Measurements from ENCODE around the gene FAM222B.

DNA sequence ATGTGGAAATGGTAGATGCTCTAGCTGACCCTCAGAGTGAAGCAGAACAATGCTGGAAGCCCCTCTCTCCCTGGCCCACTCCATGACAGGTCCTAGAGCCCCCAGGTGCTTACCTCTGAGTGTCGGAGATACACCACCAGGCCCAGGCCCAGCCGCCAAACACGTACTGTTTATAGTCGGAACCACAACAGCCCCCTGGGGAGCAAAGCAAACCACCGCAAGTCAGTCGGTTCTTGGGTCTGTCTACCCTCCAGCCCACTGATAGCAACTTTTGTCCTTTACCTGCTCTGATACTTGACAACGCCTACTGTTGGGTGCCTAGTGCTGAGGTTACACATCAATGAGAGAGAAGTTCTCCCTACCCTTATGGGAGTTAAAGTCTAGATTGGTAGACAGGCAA, 46.2 kb upstream of the FAM222B start:
- TF ChIP-seq, protein P1, sequence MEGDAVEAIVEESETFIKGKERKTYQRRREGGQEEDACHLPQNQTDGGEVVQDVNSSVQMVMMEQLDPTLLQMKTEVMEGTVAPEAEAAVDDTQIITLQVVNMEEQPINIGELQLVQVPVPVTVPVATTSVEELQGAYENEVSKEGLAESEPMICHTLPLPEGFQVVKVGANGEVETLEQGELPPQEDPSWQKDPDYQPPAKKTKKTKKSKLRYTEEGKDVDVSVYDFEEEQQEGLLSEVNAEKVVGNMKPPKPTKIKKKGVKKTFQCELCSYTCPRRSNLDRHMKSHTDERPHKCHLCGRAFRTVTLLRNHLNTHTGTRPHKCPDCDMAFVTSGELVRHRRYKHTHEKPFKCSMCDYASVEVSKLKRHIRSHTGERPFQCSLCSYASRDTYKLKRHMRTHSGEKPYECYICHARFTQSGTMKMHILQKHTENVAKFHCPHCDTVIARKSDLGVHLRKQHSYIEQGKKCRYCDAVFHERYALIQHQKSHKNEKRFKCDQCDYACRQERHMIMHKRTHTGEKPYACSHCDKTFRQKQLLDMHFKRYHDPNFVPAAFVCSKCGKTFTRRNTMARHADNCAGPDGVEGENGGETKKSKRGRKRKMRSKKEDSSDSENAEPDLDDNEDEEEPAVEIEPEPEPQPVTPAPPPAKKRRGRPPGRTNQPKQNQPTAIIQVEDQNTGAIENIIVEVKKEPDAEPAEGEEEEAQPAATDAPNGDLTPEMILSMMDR (IDR thresholded peaks at IDR 0.05): no peak
- TF ChIP-seq POLR2A (IDR thresholded peaks at IDR 0.05): no peak
